GM12878 (cell line): ENCODE data around the gene ITGBL1.

Source experiments
- EP300 ChIP-seq, 2 experiments: fragments of 150-350 bp in 1 of 2; IDR thresholded peaks; 2 replicates each; pipeline ENCODE4 v1.6.1; 2011 to 2012; ENCODE audit warnings: low read depth in 2 of 2, low read length in 2 of 2, borderline replicate concordance in 1 of 2, improper control_type of control experiment in 1 of 2, inconsistent platforms in 1 of 2; ENCODE audit not compliant: control insufficient read depth in 1 of 2
- EZH2 ChIP-seq: IDR thresholded peaks from 2 replicates; pipeline ENCODE4 v1.6.1; 2012; ENCODE audit warnings: low read depth, mild to moderate bottlenecking, control low read depth, inconsistent platforms, low read length, borderline replicate concordance; ENCODE audit not compliant: control insufficient read depth
- GABPA ChIP-seq: IDR thresholded peaks from 2 replicates; pipeline ENCODE4 v1.6.1; 2014; ENCODE audit warnings: antibody characterized with exemption, low read depth, mild to moderate bottlenecking, inconsistent platforms
- HDGF ChIP-seq: fragments of 450-650 bp; IDR thresholded peaks from 2 replicates; pipeline ENCODE4 v1.6.1; 2016; ENCODE audit warnings: antibody characterized with exemption
- NFXL1 ChIP-seq: fragments of 450-650 bp; IDR thresholded peaks from 2 replicates; pipeline ENCODE4 v1.6.1; 2017; ENCODE audit warnings: antibody characterized with exemption, mild to moderate bottlenecking, borderline replicate concordance
- SP1 ChIP-seq: IDR thresholded peaks from one replicate; pipeline ENCODE4 v1.6.1; 2011; ENCODE audit warnings: low read depth, low read length
- STAT3 ChIP-seq: IDR thresholded peaks from 2 replicates; pipeline ENCODE4 v1.6.1; 2011; ENCODE audit warnings: low read depth, low read length, improper control_type of control experiment
- TCF7 ChIP-seq: IDR thresholded peaks from 2 replicates; pipeline ENCODE4 v1.6.1; 2014; ENCODE audit warnings: antibody characterized with exemption, borderline replicate concordance
- TF ChIP-seq, protein P1 (sequence below), 3 experiments: IDR thresholded peaks in 2 of 3; conservative IDR thresholded peaks in 1 of 3; 2 replicates each; pipeline ENCODE4 v1.5.1; 2011; ENCODE audit warnings: low read depth in 3 of 3, low read length in 3 of 3, mild to moderate bottlenecking in 3 of 3, control low read depth in 2 of 3, moderate library complexity in 2 of 3, inconsistent platforms in 1 of 3, mixed read lengths in 1 of 3; ENCODE audit not compliant: control insufficient read depth in 2 of 3, insufficient read depth in 1 of 3; ENCODE audit errors: extremely low read depth in 1 of 3

DNA sequence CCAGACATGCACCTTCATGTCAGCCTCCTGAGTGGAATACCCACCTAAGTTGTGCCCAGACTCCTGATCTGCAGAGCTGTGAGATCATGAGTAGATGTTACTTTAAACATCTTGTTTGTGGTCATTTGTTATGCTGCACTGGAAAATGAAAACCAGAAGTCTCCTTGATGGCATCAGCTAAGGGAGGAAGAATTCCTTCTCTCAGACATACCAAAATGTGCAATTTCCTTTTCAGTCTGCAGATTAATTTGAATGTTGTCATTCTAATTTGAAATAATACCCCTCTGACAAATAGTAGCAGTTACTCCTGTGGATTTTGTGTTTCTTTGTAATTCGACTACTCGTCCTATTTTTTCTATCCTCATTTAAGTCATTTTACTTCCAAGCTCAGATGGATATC is 59.3 kb downstream of the ITGBL1 start:
- TF ChIP-seq, protein P1, sequence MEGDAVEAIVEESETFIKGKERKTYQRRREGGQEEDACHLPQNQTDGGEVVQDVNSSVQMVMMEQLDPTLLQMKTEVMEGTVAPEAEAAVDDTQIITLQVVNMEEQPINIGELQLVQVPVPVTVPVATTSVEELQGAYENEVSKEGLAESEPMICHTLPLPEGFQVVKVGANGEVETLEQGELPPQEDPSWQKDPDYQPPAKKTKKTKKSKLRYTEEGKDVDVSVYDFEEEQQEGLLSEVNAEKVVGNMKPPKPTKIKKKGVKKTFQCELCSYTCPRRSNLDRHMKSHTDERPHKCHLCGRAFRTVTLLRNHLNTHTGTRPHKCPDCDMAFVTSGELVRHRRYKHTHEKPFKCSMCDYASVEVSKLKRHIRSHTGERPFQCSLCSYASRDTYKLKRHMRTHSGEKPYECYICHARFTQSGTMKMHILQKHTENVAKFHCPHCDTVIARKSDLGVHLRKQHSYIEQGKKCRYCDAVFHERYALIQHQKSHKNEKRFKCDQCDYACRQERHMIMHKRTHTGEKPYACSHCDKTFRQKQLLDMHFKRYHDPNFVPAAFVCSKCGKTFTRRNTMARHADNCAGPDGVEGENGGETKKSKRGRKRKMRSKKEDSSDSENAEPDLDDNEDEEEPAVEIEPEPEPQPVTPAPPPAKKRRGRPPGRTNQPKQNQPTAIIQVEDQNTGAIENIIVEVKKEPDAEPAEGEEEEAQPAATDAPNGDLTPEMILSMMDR (IDR thresholded peaks at IDR 0.05 in 2 of 3, conservative IDR thresholded peaks at IDR 0.05 in 1 of 3; ENCODE audit: control insufficient read depth in 2 of 3, extremely low read depth in 1 of 3, insufficient read depth in 1 of 3, low read depth in 3 of 3, low read length in 3 of 3), result no peak
- TF ChIP-seq TCF7, result no peak
- no peak for TF ChIP-seq HDGF
- TF ChIP-seq SP1, result no peak
- TF ChIP-seq GABPA, result no peak
- TF ChIP-seq STAT3, result no peak
- no peak for TF ChIP-seq NFXL1
- TF ChIP-seq EZH2, result no peak
- no peak for TF ChIP-seq EP300 (IDR thresholded peaks at IDR 0.05; ENCODE audit: borderline replicate concordance in 1 of 2, control insufficient read depth in 1 of 2, low read depth in 2 of 2, low read length in 2 of 2)
